Mesendoderm (in vitro differentiated cells): ENCODE results near the gene RYR3.

Experiments used
- DNase-seq: peaks from one replicate; pipeline ENCODE4 v3.0.0; 2013
- H2AK5ac ChIP-seq: 2 replicates; pipeline ENCODE4 v1.6.1; 2013; ENCODE audit warnings: low read length, inconsistent platforms
- H2BK120ac ChIP-seq: 2 replicates; pipeline ENCODE4 v1.6.1; 2013; ENCODE audit warnings: low read depth, mild to moderate bottlenecking, low read length, moderate library complexity, mixed read lengths
- H2BK15ac ChIP-seq: replicated peaks from 2 replicates; pipeline ENCODE4 v1.6.1; 2013; ENCODE audit warnings: low read depth, mild to moderate bottlenecking, moderate library complexity
- H2BK5ac ChIP-seq: 2 replicates; pipeline ENCODE4 v1.6.1; 2013; ENCODE audit warnings: low read length, inconsistent platforms
- H3K18ac ChIP-seq: 2 replicates; pipeline ENCODE4 v1.6.1; 2013; ENCODE audit warnings: mild to moderate bottlenecking, low read length, mixed read lengths
- H3K23ac ChIP-seq: one replicate; pipeline ENCODE4 v1.6.1; 2013; ENCODE audit warnings: low read length
- H3K27ac ChIP-seq: 2 replicates; pipeline ENCODE4 v1.5.1; 2013; ENCODE audit warnings: low read depth, mild to moderate bottlenecking, inconsistent platforms, low read length, moderate library complexity
- H3K27me3 ChIP-seq: 2 replicates; pipeline ENCODE4 v1.6.1; 2013; ENCODE audit warnings: low read length, control low read depth, mild to moderate bottlenecking, inconsistent platforms; ENCODE audit not compliant: insufficient read depth, poor library complexity
- H3K36me3 ChIP-seq: 2 replicates; pipeline ENCODE4 v1.6.1; 2013; ENCODE audit warnings: low read length, inconsistent platforms; ENCODE audit not compliant: control insufficient read depth, insufficient read depth
- H3K4ac ChIP-seq: one replicate; pipeline ENCODE4 v1.6.1; 2013; ENCODE audit warnings: low read depth, mild to moderate bottlenecking, low read length, moderate library complexity
- H3K4me1 ChIP-seq: 2 replicates; pipeline ENCODE4 v1.6.1; 2013; ENCODE audit warnings: low read depth, low read length, inconsistent platforms; ENCODE audit not compliant: control insufficient read depth
- H3K4me2 ChIP-seq: 2 replicates; pipeline ENCODE4 v1.6.1; 2013; ENCODE audit warnings: low read length
- H3K4me3 ChIP-seq: 2 replicates; pipeline ENCODE4 v1.5.1; 2013; ENCODE audit warnings: mild to moderate bottlenecking, low read length
- H3K56ac ChIP-seq: one replicate; pipeline ENCODE4 v1.6.1; 2013; ENCODE audit warnings: low read length
- H3K79me1 ChIP-seq: 2 replicates; pipeline ENCODE4 v1.6.1; 2013; ENCODE audit warnings: low read length, inconsistent platforms
- H3K79me2 ChIP-seq: 2 replicates; pipeline ENCODE4 v1.6.1; 2013; ENCODE audit warnings: mild to moderate bottlenecking, low read length; ENCODE audit not compliant: control insufficient read depth, insufficient read depth
- H3K9ac ChIP-seq: 2 replicates; pipeline ENCODE4 v1.6.1; 2013; ENCODE audit warnings: low read length, inconsistent platforms
- H4K5ac ChIP-seq: one replicate; pipeline ENCODE4 v1.6.1; 2013; ENCODE audit warnings: low read length
- H4K8ac ChIP-seq: one replicate; pipeline ENCODE4 v1.6.1; 2013; ENCODE audit warnings: low read depth, mild to moderate bottlenecking, control low read depth, low read length, moderate library complexity
- WGBS: extraction: QIAGEN DNeasy Blood & Tissue Kit; methylation state at CpG from one replicate; pipeline ENCODE4 v1.1.7; 2013; ENCODE audit warnings: low lambda C conversion rate, missing lambda C conversion rate; ENCODE audit not compliant: insufficient coverage; ENCODE audit errors: extremely low coverage; 5-methylcytosine and 5-hydroxymethylcytosine counted together

The RYR3 gene

DNA sequence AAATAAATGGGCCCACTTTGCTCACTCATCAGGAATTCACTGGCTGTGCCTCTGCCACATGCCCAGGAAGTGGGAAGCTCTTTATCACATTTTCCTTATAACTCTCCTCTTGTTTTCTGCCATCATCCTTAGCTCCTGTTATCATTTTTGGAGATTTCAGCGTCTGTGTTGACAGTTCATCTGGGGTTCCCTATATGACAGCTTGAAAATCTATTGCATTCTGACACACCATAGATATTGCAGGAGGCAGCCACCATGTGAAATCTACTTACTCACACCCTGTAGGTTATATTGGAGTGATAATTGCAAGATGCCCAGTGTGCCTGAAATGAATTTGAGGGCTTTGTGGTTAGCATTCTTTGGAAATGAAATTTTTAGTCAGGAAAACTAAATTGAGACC lies 132.9 kb downstream of the RYR3 start:
- Histone ChIP-seq H2BK120ac (no peak overlapping the region), H3K27me3 (no peaks in the 10 kb centered on the region), H3K4me3 (no peak overlapping the region), H2BK5ac (no peak overlapping the region), H3K4ac (no peak overlapping the region), H3K18ac (no peak overlapping the region), H2BK15ac (no peak overlapping the region), H3K23ac (no peak overlapping the region), H4K8ac (no peak overlapping the region), H4K5ac (no peak overlapping the region), H3K36me3 (no peaks in the 10 kb centered on the region), H3K9ac (no peak overlapping the region), H2AK5ac (no peak overlapping the region), H3K4me2 (no peak overlapping the region), H3K4me1 (no peaks in the 10 kb centered on the region), H3K79me1 (no peaks in the 10 kb centered on the region), H3K56ac (no peak overlapping the region), H3K79me2 (no peaks in the 10 kb centered on the region), H3K27ac (no peak overlapping the region)
- no CpG with 5 or more reads among the region's 1 CpG for whole genome bisulfite sequencing
- no peak for DNase-seq

- Histone ChIP-seq H3K79me2 (no peaks in the 10 kb centered on the region), H3K27me3 (no peaks in the 10 kb centered on the region), H3K36me3 (no peaks in the 10 kb centered on the region), H3K4me2 (no peak overlapping the region), H3K18ac (no peak overlapping the region), H3K27ac (no peak overlapping the region), H3K4me1 (peaks cover 2% of the 10 kb centered on the region), H3K9ac (no peak overlapping the region), H2BK5ac (no peak overlapping the region), H3K4ac (no peak overlapping the region), H2AK5ac (no peak overlapping the region), H2BK15ac (no peak overlapping the region), H2BK120ac (no peak overlapping the region), H3K79me1 (no peaks in the 10 kb centered on the region), H4K5ac (no peak overlapping the region), H3K56ac (no peak overlapping the region), H4K8ac (no peak overlapping the region), H3K4me3 (no peak overlapping the region), H3K23ac (no peak overlapping the region)
- WGBS: no CpG with 5 or more reads among the region's 4 CpGs
- no peak for DNase-seq
Observed at GRCh38 chr15:33445984-33446383, 135.2 kb downstream of the RYR3 start.

DNA sequence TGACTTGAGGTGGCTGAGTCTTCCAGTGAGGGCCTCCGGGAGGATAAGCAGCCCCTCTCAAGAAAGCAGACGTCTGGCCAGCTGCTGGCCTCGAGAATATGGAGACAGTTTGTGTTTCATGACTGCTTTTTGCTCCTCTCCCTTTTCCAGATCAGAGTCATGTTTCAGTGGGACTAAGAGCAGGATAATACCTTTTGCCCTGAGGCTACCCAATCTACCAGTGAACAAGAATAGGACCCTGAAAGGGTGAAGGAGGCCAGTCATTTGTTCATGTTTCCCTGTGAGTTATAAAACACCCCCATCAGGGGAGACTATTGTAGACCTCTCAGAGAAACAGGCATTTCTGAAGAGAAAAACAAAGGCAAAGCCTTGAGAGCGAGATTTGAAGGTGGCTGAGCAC lies 137.4 kb downstream of the RYR3 start:
- H3K79me2 ChIP-seq: no peaks in the 10 kb centered on the region
- no peak overlapping the region for H3K4ac ChIP-seq
- peaks cover 2% of the 10 kb centered on the region for H3K4me1 ChIP-seq
- no peak for DNase-seq
- no peaks in the 10 kb centered on the region for H3K79me1 ChIP-seq
- no peak overlapping the region for H2BK15ac ChIP-seq
- H2BK120ac ChIP-seq: no peak overlapping the region
- H2AK5ac ChIP-seq: no peak overlapping the region
- no peak overlapping the region for H3K23ac ChIP-seq
- no peak overlapping the region for H3K4me3 ChIP-seq
- WGBS: no CpG with 5 or more reads among the region's 4 CpGs
- H2BK5ac ChIP-seq: no peak overlapping the region
- H3K4me2 ChIP-seq: no peak overlapping the region
- H3K56ac ChIP-seq: no peak overlapping the region
- no peak overlapping the region for H3K18ac ChIP-seq
- H3K27ac ChIP-seq: no peak overlapping the region
- H4K8ac ChIP-seq: no peak overlapping the region
- no peaks in the 10 kb centered on the region for H3K36me3 ChIP-seq
- no peak overlapping the region for H4K5ac ChIP-seq
- no peak overlapping the region for H3K9ac ChIP-seq
- no peaks in the 10 kb centered on the region for H3K27me3 ChIP-seq

DNA sequence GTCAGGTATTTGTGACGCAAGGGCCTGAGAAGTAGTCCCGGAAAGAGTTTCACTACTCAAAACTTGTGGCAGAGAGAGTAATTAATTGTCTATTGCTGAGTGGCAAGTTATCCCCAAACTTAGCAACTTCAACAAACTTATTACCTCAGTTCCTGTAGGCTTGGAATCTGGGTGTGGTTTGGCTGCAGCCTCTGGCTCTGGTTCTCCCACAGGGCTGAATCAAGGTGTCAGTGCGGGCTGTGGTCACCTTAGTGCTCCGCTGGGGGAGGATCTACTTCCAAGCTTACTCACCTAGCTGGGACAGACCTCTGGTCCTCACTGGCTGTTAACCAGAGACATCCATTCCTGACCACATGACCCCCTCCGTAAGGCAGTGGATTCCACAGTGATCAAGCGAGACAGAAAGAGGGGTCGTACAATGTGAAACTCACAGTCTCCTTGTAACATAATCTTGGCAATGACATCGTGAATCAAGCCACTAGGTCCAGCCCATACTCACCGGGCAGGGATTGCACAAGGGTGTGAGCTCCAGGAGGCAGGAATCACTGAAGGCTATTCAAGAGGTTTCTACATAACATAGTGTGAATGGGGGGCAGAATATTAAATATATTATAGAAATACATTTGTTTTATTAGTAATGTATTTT lies 138.3 kb downstream of the RYR3 start:
- Histone ChIP-seq H3K27me3 (no peaks in the 10 kb centered on the region), H3K4me3 (no peak overlapping the region), H3K23ac (no peak overlapping the region), H2AK5ac (no peak overlapping the region), H2BK120ac (no peak overlapping the region), H2BK15ac (no peak overlapping the region), H3K18ac (no peak overlapping the region), H4K5ac (no peak overlapping the region), H3K36me3 (no peaks in the 10 kb centered on the region), H3K79me2 (no peaks in the 10 kb centered on the region), H3K4me2 (no peak overlapping the region), H3K4ac (no peak overlapping the region), H3K56ac (no peak overlapping the region), H2BK5ac (no peak overlapping the region), H3K27ac (no peak overlapping the region), H3K79me1 (no peaks in the 10 kb centered on the region), H4K8ac (no peak overlapping the region), H3K9ac (no peak overlapping the region), H3K4me1 (peaks cover 2% of the 10 kb centered on the region)
- no CpG with 5 or more reads among the region's 9 CpGs for WGBS
- peak; percentile 45 for DNase-seq

DNA sequence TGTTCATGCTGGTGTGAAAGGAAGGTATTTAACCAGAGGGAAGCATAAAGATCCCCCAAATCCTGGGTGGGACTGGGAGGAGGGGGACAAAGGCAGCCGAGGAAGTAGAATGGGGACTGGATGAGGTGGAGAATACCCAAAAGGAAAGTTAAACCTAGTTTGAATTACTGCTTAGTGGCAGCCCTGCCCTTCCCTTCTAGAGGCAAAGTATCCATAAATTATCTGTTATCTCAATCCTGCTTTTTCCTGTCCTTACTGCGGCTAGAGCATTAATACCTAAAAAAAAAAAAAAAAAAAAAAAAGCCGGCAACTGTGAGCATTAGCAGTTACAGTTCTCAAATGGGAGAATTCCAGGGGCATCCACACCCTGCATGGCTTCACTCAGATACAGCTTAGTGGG lies 139.0 kb downstream of the RYR3 start:
- no peaks in the 10 kb centered on the region for H3K27me3 ChIP-seq
- H3K79me2 ChIP-seq: no peaks in the 10 kb centered on the region
- no peak overlapping the region for H2BK120ac ChIP-seq
- no peak overlapping the region for H3K4me2 ChIP-seq
- H3K4me3 ChIP-seq: no peak overlapping the region
- no peak overlapping the region for H3K23ac ChIP-seq
- no peak overlapping the region for H4K5ac ChIP-seq
- H2BK15ac ChIP-seq: no peak overlapping the region
- H2BK5ac ChIP-seq: no peak overlapping the region
- no peak overlapping the region for H4K8ac ChIP-seq
- peaks cover 2% of the 10 kb centered on the region for H3K4me1 ChIP-seq
- WGBS: no CpG with 5 or more reads among the region's 3 CpGs
- H3K9ac ChIP-seq: no peak overlapping the region
- H3K18ac ChIP-seq: no peak overlapping the region
- H3K4ac ChIP-seq: no peak overlapping the region
- no peak overlapping the region for H3K56ac ChIP-seq
- H3K36me3 ChIP-seq: no peaks in the 10 kb centered on the region
- no peak overlapping the region for H3K27ac ChIP-seq
- DNase-seq: no peak
- H2AK5ac ChIP-seq: no peak overlapping the region
- no peaks in the 10 kb centered on the region for H3K79me1 ChIP-seq

GRCh38 chr15:33451385-33451784 lies 140.6 kb downstream of the RYR3 start:
- Histone ChIP-seq H2BK120ac (no peak overlapping the region), H3K79me1 (no peaks in the 10 kb centered on the region), H3K27ac (no peak overlapping the region), H3K4me3 (no peak overlapping the region), H3K9ac (no peak overlapping the region), H4K8ac (no peak overlapping the region), H4K5ac (no peak overlapping the region), H3K36me3 (no peaks in the 10 kb centered on the region), H3K23ac (no peak overlapping the region), H2BK5ac (no peak overlapping the region), H3K4ac (no peak overlapping the region), H3K4me1 (peaks cover 2% of the 10 kb centered on the region), H3K27me3 (no peaks in the 10 kb centered on the region), H3K79me2 (no peaks in the 10 kb centered on the region), H2BK15ac (no peak overlapping the region), H3K56ac (no peak overlapping the region), H3K18ac (no peak overlapping the region), H3K4me2 (no peak overlapping the region), H2AK5ac (no peak overlapping the region)
- DNase-seq: no peak
- no CpG with 5 or more reads among the region's 4 CpGs for WGBS
